ENCODE data around the gene GRIA4.

DNA sequence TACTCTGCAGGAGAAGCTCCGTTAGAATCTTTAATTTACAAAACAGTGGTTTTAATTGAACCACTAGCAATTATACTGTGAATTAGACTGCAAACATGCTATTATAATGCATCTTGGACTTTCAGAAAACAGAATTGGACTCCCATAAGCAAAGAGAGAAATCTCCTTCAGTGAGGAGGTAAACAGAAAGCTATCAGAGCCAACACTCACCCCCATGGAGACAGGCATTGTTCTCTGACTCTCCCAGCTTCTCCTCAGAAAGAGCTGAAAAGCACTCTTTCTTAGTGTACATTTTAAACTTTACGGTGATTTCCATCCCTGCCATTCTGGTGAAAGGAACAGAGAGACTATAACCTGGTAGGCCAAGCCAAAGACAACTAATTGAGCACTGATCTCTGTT, 176.9 kb downstream of the GRIA4 start:
- TF ChIP-seq, protein P1, sequence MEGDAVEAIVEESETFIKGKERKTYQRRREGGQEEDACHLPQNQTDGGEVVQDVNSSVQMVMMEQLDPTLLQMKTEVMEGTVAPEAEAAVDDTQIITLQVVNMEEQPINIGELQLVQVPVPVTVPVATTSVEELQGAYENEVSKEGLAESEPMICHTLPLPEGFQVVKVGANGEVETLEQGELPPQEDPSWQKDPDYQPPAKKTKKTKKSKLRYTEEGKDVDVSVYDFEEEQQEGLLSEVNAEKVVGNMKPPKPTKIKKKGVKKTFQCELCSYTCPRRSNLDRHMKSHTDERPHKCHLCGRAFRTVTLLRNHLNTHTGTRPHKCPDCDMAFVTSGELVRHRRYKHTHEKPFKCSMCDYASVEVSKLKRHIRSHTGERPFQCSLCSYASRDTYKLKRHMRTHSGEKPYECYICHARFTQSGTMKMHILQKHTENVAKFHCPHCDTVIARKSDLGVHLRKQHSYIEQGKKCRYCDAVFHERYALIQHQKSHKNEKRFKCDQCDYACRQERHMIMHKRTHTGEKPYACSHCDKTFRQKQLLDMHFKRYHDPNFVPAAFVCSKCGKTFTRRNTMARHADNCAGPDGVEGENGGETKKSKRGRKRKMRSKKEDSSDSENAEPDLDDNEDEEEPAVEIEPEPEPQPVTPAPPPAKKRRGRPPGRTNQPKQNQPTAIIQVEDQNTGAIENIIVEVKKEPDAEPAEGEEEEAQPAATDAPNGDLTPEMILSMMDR (IDR thresholded peaks at IDR 0.05) = no peak
- TF ChIP-seq POLR2A (IDR thresholded peaks at IDR 0.05; ENCODE audit: low read length) = no peak
- TF ChIP-seq, protein P2, sequence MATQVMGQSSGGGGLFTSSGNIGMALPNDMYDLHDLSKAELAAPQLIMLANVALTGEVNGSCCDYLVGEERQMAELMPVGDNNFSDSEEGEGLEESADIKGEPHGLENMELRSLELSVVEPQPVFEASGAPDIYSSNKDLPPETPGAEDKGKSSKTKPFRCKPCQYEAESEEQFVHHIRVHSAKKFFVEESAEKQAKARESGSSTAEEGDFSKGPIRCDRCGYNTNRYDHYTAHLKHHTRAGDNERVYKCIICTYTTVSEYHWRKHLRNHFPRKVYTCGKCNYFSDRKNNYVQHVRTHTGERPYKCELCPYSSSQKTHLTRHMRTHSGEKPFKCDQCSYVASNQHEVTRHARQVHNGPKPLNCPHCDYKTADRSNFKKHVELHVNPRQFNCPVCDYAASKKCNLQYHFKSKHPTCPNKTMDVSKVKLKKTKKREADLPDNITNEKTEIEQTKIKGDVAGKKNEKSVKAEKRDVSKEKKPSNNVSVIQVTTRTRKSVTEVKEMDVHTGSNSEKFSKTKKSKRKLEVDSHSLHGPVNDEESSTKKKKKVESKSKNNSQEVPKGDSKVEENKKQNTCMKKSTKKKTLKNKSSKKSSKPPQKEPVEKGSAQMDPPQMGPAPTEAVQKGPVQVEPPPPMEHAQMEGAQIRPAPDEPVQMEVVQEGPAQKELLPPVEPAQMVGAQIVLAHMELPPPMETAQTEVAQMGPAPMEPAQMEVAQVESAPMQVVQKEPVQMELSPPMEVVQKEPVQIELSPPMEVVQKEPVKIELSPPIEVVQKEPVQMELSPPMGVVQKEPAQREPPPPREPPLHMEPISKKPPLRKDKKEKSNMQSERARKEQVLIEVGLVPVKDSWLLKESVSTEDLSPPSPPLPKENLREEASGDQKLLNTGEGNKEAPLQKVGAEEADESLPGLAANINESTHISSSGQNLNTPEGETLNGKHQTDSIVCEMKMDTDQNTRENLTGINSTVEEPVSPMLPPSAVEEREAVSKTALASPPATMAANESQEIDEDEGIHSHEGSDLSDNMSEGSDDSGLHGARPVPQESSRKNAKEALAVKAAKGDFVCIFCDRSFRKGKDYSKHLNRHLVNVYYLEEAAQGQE (IDR thresholded peaks at IDR 0.05) = no peak
- TF ChIP-seq JUNB (IDR thresholded peaks at IDR 0.05) = no peak
- no peak for TF ChIP-seq KDM1A (IDR thresholded peaks at IDR 0.05; ENCODE audit: low read depth)
- no peak for TF ChIP-seq POLR2AphosphoS2 (conservative IDR thresholded peaks at IDR 0.05; ENCODE audit: low read length)
- TF ChIP-seq, protein P3, sequence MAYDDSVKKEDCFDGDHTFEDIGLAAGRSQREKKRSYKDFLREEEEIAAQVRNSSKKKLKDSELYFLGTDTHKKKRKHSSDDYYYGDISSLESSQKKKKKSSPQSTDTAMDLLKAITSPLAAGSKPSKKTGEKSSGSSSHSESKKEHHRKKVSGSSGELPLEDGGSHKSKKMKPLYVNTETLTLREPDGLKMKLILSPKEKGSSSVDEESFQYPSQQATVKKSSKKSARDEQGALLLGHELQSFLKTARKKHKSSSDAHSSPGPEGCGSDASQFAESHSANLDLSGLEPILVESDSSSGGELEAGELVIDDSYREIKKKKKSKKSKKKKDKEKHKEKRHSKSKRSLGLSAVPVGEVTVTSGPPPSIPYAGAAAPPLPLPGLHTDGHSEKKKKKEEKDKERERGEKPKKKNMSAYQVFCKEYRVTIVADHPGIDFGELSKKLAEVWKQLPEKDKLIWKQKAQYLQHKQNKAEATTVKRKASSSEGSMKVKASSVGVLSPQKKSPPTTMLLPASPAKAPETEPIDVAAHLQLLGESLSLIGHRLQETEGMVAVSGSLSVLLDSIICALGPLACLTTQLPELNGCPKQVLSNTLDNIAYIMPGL (CRISPR knock-in tag; IDR thresholded peaks at IDR 0.05; ENCODE audit: borderline replicate concordance) = no peak
- no peak for TF ChIP-seq KDM5A (IDR thresholded peaks at IDR 0.05)
- TF ChIP-seq RFX5 (IDR thresholded peaks at IDR 0.05) = no peak
- TF ChIP-seq, protein P4, sequence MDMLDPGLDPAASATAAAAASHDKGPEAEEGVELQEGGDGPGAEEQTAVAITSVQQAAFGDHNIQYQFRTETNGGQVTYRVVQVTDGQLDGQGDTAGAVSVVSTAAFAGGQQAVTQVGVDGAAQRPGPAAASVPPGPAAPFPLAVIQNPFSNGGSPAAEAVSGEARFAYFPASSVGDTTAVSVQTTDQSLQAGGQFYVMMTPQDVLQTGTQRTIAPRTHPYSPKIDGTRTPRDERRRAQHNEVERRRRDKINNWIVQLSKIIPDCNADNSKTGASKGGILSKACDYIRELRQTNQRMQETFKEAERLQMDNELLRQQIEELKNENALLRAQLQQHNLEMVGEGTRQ (IDR thresholded peaks at IDR 0.05) = no peak
- no peak for TF ChIP-seq MYC (IDR thresholded peaks at IDR 0.05; ENCODE audit: borderline replicate concordance, low read length)
- no peak for TF ChIP-seq MAFK (IDR thresholded peaks at IDR 0.05; ENCODE audit: partially characterized antibody)
- TF ChIP-seq EP300 (IDR thresholded peaks at IDR 0.05) = no peak
- no peak for TF ChIP-seq CEBPB (IDR thresholded peaks at IDR 0.05)

Measured in A549 (cell line).